ENCODE measurements around the gene OR2AJ1. TPM values are rescaled to one million over a fixed set of nuclear protein-coding genes. Genes with fewer than 3 reads are reported as not detected.

OR2AJ1 gene
- total RNA-seq, 1 donor from 2014 or later: not detected

GRCh38 chr1:247908766-247909165 is 15.9 kb upstream of the OR2AJ1 start:
- DNase-seq (ENCODE audit: low spot score): no peak
- Histone ChIP-seq H2AFZ (replicated peaks) (no peak overlapping the region), H3K27me3 (no peaks in the 10 kb centered on the region), H3K4me1 (no peaks in the 10 kb centered on the region), H3F3A (ENCODE audit: low read depth) (no peaks in the 10 kb centered on the region), H3K9ac (no peak overlapping the region), H3K79me2 (ENCODE audit: low read depth) (no peaks in the 10 kb centered on the region), H3K36me3 (no peaks in the 10 kb centered on the region), H3K9me3 (ENCODE audit: low read depth) (peaks cover 20% of the 10 kb centered on the region), H4K20me1 (ENCODE audit: low read depth) (no peaks in the 10 kb centered on the region), H3K4me2 (no peak overlapping the region), H3K4me3 (no peak overlapping the region), H3K27ac (no peak overlapping the region)
- H3K36me3 Mint-ChIP-seq: no peaks in the 10 kb centered on the region
- H3K27ac Mint-ChIP-seq: no peak overlapping the region
- peaks cover 2% of the 10 kb centered on the region for H3K27me3 Mint-ChIP-seq (ENCODE audit: insufficient read depth, low read depth)
- H3K4me1 Mint-ChIP-seq: no peaks in the 10 kb centered on the region
- no peak for TF ChIP-seq CTCF (IDR thresholded peaks at IDR 0.05)
- no peak for TF ChIP-seq EZH2 (IDR thresholded peaks at IDR 0.05)
- peaks cover 32% of the 10 kb centered on the region for H3K9me3 Mint-ChIP-seq
- no peak overlapping the region for H3K4me3 Mint-ChIP-seq

GRCh38 chr1:247913786-247914185 is 10.9 kb upstream of the OR2AJ1 start:
- H3K4me3 ChIP-seq: no peak overlapping the region
- no peaks in the 10 kb centered on the region for H3K36me3 Mint-ChIP-seq
- peaks cover 2% of the 10 kb centered on the region for H3K27me3 Mint-ChIP-seq (ENCODE audit: insufficient read depth, low read depth)
- H3K9me3 Mint-ChIP-seq: peaks cover 16% of the 10 kb centered on the region
- no peak overlapping the region for H3K27ac ChIP-seq
- H3K79me2 ChIP-seq (ENCODE audit: low read depth): no peaks in the 10 kb centered on the region
- H3K9me3 ChIP-seq (ENCODE audit: low read depth): peaks cover 28% of the 10 kb centered on the region
- no peak for TF ChIP-seq EZH2phosphoT487 (IDR thresholded peaks at IDR 0.05)
- TF ChIP-seq CTCF (IDR thresholded peaks at IDR 0.05): no peak
- TF ChIP-seq EZH2 (IDR thresholded peaks at IDR 0.05): no peak
- no peak overlapping the region for H3K9ac ChIP-seq
- no peaks in the 10 kb centered on the region for H4K20me1 ChIP-seq (ENCODE audit: low read depth)
- H3K4me1 ChIP-seq: no peaks in the 10 kb centered on the region
- H3K36me3 ChIP-seq: no peaks in the 10 kb centered on the region
- no peak overlapping the region for H2AFZ ChIP-seq (replicated peaks)
- H3K4me1 Mint-ChIP-seq: no peaks in the 10 kb centered on the region
- no peak overlapping the region for H3K4me3 Mint-ChIP-seq
- no peaks in the 10 kb centered on the region for H3F3A ChIP-seq (ENCODE audit: low read depth)
- no peak overlapping the region for H3K27ac Mint-ChIP-seq
- no peak for DNase-seq (ENCODE audit: low spot score)
- H3K4me2 ChIP-seq: no peak overlapping the region
- H3K27me3 ChIP-seq: no peaks in the 10 kb centered on the region

GRCh38 chr1:247914941-247915662 is 9.6 kb upstream of the OR2AJ1 start:
- no peaks in the 10 kb centered on the region for H3K27me3 ChIP-seq
- no peak overlapping the region for H3K4me2 ChIP-seq
- H3K4me1 Mint-ChIP-seq: no peaks in the 10 kb centered on the region
- no peaks in the 10 kb centered on the region for H3K36me3 ChIP-seq
- no peak overlapping the region for H3K27ac Mint-ChIP-seq
- no peak overlapping the region for H3K9ac ChIP-seq
- no peaks in the 10 kb centered on the region for H3K4me1 ChIP-seq
- H3K9me3 ChIP-seq (ENCODE audit: low read depth): peaks cover 28% of the 10 kb centered on the region
- TF ChIP-seq EZH2 (IDR thresholded peaks at IDR 0.05): no peak
- TF ChIP-seq CTCF (IDR thresholded peaks at IDR 0.05): no peak
- TF ChIP-seq EZH2phosphoT487 (IDR thresholded peaks at IDR 0.05): no peak
- peaks cover 16% of the 10 kb centered on the region for H3K9me3 Mint-ChIP-seq
- no peaks in the 10 kb centered on the region for H3F3A ChIP-seq (ENCODE audit: low read depth)
- no peak for DNase-seq (ENCODE audit: low spot score)
- no peak overlapping the region for H2AFZ ChIP-seq (replicated peaks)
- H3K36me3 Mint-ChIP-seq: no peaks in the 10 kb centered on the region
- H3K79me2 ChIP-seq (ENCODE audit: low read depth): no peaks in the 10 kb centered on the region
- H3K4me3 ChIP-seq: no peak overlapping the region
- H3K4me3 Mint-ChIP-seq: no peak overlapping the region
- H4K20me1 ChIP-seq (ENCODE audit: low read depth): no peaks in the 10 kb centered on the region
- H3K27ac ChIP-seq: no peak overlapping the region
- peaks cover 2% of the 10 kb centered on the region for H3K27me3 Mint-ChIP-seq (ENCODE audit: insufficient read depth, low read depth)
